ENCODE results near the gene SEPTIN3. TPM values are rescaled to one million over a fixed set of nuclear protein-coding genes. Genes with fewer than 3 reads are reported as not detected.

SEPTIN3 gene
- total RNA-seq, 1 experiment from 2014 or later: 3.6 TPM

DNA sequence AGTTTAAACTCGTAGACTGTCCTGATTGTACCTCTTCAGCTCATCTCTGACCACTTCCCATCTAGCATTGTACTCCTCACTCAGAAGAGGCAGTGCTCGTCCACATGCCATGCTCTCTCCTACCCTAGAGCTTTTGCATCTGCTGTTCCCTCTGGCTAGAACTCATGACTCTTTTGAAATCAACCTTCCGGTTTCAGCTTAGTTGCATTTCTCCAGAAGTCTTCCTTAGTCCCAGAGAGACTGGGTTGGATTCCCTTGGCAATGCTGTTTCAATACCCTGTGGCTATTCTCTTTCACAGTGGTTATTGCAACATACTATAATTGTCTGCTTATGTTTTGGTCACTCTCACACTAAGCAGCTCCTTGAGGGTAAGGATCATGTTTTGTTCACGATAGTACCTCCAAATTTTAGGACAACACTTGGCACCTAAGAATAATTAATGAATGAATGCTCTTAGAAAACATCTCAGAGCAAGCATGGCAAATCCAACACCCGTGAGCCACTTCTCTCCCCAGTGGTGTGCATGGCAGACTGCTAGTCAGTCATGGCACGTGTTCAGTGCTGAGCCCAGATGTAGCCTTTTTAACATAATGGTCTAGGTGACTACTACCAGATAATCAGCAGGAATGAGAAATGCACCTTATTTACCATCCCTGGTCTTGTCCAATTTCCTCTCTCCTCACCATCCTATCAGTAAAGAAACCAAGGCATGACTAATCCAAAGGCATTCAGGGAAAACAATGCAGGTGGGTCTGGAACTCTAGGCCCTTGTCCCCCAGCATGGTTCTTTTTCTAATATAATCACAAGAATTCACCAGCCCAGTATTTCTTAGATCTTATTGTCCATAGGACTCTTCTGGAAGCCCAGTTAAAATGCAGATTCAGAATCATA is 14.5 kb downstream of the SEPTIN3 start:
- no TSS peak for BruUV-seq (replicated peaks)
- intact Hi-C loops (cut with micrococcal nuclease; ENCODE audit: unreplicated experiment): no loop called here
- no peak for DNase-seq (ENCODE audit: low spot score)
- ChIA-PET CTCF (no interaction called here), POLR2A (ENCODE audit: low non-redundant PET) (interaction anchor here (0.6 kb wide), 1 partner anchor 26 kb away, joined by 3 read pairs; no protein-coding TSS in a partner anchor)
- Histone ChIP-seq H3K27me3 (replicated peaks; ENCODE audit: insufficient read depth, low read depth, low read length, poor library complexity) (no peaks in the 10 kb centered on the region), H3K9me3 (ENCODE audit: low read depth, low read length, poor library complexity, severe bottlenecking) (no peaks in the 10 kb centered on the region), H3K27ac (ENCODE audit: low read depth, low read length, poor library complexity, severe bottlenecking) (no peak overlapping the region), H3K36me3 (ENCODE audit: insufficient read depth, low read length, poor library complexity, severe bottlenecking) (no peaks in the 10 kb centered on the region), H3K4me1 (ENCODE audit: insufficient read depth, low read length, poor library complexity, severe bottlenecking) (no peaks in the 10 kb centered on the region), H3K4me3 (ENCODE audit: low read depth, low read length, poor library complexity, severe bottlenecking) (no peak overlapping the region)
- no peak for TF ChIP-seq EZH2 (IDR thresholded peaks at IDR 0.05; ENCODE audit: borderline replicate concordance, low read depth, low read length, poor library complexity, severe bottlenecking)
- TF ChIP-seq, protein P1, sequence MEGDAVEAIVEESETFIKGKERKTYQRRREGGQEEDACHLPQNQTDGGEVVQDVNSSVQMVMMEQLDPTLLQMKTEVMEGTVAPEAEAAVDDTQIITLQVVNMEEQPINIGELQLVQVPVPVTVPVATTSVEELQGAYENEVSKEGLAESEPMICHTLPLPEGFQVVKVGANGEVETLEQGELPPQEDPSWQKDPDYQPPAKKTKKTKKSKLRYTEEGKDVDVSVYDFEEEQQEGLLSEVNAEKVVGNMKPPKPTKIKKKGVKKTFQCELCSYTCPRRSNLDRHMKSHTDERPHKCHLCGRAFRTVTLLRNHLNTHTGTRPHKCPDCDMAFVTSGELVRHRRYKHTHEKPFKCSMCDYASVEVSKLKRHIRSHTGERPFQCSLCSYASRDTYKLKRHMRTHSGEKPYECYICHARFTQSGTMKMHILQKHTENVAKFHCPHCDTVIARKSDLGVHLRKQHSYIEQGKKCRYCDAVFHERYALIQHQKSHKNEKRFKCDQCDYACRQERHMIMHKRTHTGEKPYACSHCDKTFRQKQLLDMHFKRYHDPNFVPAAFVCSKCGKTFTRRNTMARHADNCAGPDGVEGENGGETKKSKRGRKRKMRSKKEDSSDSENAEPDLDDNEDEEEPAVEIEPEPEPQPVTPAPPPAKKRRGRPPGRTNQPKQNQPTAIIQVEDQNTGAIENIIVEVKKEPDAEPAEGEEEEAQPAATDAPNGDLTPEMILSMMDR (conservative IDR thresholded peaks at IDR 0.05; ENCODE audit: low read depth, low read length): no peak

DNA sequence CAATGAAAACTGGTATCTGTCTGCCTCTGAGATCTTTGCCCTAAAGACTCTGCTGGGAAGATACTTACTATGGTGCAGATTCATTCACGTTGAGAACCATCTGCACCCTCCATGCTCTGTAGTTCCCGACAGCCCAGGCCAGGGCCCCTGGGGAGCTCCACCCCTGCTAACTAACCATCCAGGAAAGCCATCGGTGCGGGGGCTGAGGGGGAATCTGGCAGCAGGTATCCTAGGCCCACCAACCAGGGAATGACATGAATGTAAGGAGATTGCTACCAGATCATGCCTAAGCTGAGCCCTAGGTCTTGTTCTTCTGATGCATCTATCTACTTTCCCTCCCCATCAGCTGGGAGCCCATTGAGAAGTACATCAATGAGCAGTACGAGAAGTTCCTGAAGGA is 18.0 kb downstream of the SEPTIN3 start:
- Histone ChIP-seq H3K4me3 (ENCODE audit: low read depth, low read length, poor library complexity, severe bottlenecking) (no peak overlapping the region), H3K27ac (ENCODE audit: low read depth, low read length, poor library complexity, severe bottlenecking) (no peak overlapping the region), H3K36me3 (ENCODE audit: insufficient read depth, low read length, poor library complexity, severe bottlenecking) (no peaks in the 10 kb centered on the region), H3K27me3 (replicated peaks; ENCODE audit: insufficient read depth, low read depth, low read length, poor library complexity) (no peaks in the 10 kb centered on the region), H3K4me1 (ENCODE audit: insufficient read depth, low read length, poor library complexity, severe bottlenecking) (no peaks in the 10 kb centered on the region), H3K9me3 (ENCODE audit: low read depth, low read length, poor library complexity, severe bottlenecking) (no peaks in the 10 kb centered on the region)
- no peak for DNase-seq (ENCODE audit: low spot score)
- TF ChIP-seq, protein P1 (conservative IDR thresholded peaks at IDR 0.05; ENCODE audit: low read depth, low read length): no peak
- TF ChIP-seq EZH2 (IDR thresholded peaks at IDR 0.05; ENCODE audit: borderline replicate concordance, low read depth, low read length, poor library complexity, severe bottlenecking): no peak
- intact Hi-C loops (cut with micrococcal nuclease; ENCODE audit: unreplicated experiment): no loop called here
- no TSS peak for BruUV-seq (replicated peaks)
- CTCF ChIA-PET: no interaction called here
- POLR2A ChIA-PET (ENCODE audit: low non-redundant PET): no interaction called here

- CTCF ChIA-PET: no interaction called here
- H3K4me3 ChIP-seq (ENCODE audit: low read depth, low read length, poor library complexity, severe bottlenecking): no peak overlapping the region
- intact Hi-C loops (cut with micrococcal nuclease; ENCODE audit: unreplicated experiment): no loop called here
- no peaks in the 10 kb centered on the region for H3K4me1 ChIP-seq (ENCODE audit: insufficient read depth, low read length, poor library complexity, severe bottlenecking)
- BruUV-seq (replicated peaks): no TSS peak
- no peaks in the 10 kb centered on the region for H3K9me3 ChIP-seq (ENCODE audit: low read depth, low read length, poor library complexity, severe bottlenecking)
- POLR2A ChIA-PET (ENCODE audit: low non-redundant PET): no interaction called here
- H3K27ac ChIP-seq (ENCODE audit: low read depth, low read length, poor library complexity, severe bottlenecking): no peak overlapping the region
- no peaks in the 10 kb centered on the region for H3K27me3 ChIP-seq (replicated peaks; ENCODE audit: insufficient read depth, low read depth, low read length, poor library complexity)
- DNase-seq (ENCODE audit: low spot score): no peak
- TF ChIP-seq EZH2 (IDR thresholded peaks at IDR 0.05; ENCODE audit: borderline replicate concordance, low read depth, low read length, poor library complexity, severe bottlenecking): no peak
- TF ChIP-seq, protein P1 (conservative IDR thresholded peaks at IDR 0.05; ENCODE audit: low read depth, low read length): no peak
- no peaks in the 10 kb centered on the region for H3K36me3 ChIP-seq (ENCODE audit: insufficient read depth, low read length, poor library complexity, severe bottlenecking)
Observed at GRCh38 chr22:41989246-41989645, 20.0 kb downstream of the SEPTIN3 start.

Measured in A673 (cell line).